H1 (cell line): Measurements from ENCODE around the gene MAP9. TPM values are rescaled to one million over a fixed set of nuclear protein-coding genes. Genes with fewer than 3 reads are reported as not detected.

Experiments used
- CHD2 ChIP-seq: IDR thresholded peaks from 2 replicates; pipeline ENCODE4 v1.6.1; 2012; ENCODE audit warnings: low read length, improper control_type of control experiment
- POLR2AphosphoS5 ChIP-seq: IDR thresholded peaks from 2 replicates; pipeline ENCODE4 v1.6.1; 2011; ENCODE audit warnings: low read depth, low read length
- SIRT6 ChIP-seq: IDR thresholded peaks from one replicate; pipeline ENCODE4 v1.7.1; 2012; ENCODE audit warnings: low read length, inconsistent platforms
- USF2 ChIP-seq: IDR thresholded peaks from 2 replicates; pipeline ENCODE4 v1.6.1; 2011; ENCODE audit warnings: low read length, improper control_type of control experiment
- polyA plus RNA-seq, 7 experiments: library from polyadenylated mRNA; depleted of rRNA in 3 of 7; stranded (reverse) in 5 of 7; unstranded in 2 of 7; fragments of >200 nt in 5 of 7; fragments of 200-250 nt in 2 of 7; gene quantifications; 1 replicate in 5 of 7; 2 replicates in 1 of 7; 4 replicates in 1 of 7; pipeline versions ENCODE4 v1.2.1 to v1.2.3, GENCODE V29; 2011 to 2013; ENCODE audit warnings: missing spikeins in 2 of 7, mixed read lengths in 2 of 7
- total RNA-seq: library from RNA; stranded (reverse); fragmentation: NEBNext Ultra II Directional; extraction: Animal tissue kit (Norgen Biotek cat#: 25700); gene quantifications from 2 replicates; pipeline ENCODE4 v1.2.1, GENCODE V29; 2021

Gene MAP9
- total and polyA plus RNA-seq, 2 of the 8 experiments (the other 6 are each of a cell fraction or from before 2014, with no cell fraction given) = 2.1 to 18.9 TPM

GRCh38 chr4:155338196-155338595, 38.6 kb downstream of the MAP9 start (continued):
- TF ChIP-seq CHD2 = no peak
- TF ChIP-seq SIRT6 = no peak
- TF ChIP-seq USF2 = no peak
- TF ChIP-seq POLR2AphosphoS5 = no peak
